HepG2 (cell line): ENCODE data around the gene FSIP1. TPM values are rescaled to one million over a fixed set of nuclear protein-coding genes. Genes with fewer than 3 reads are reported as not detected.

Experiments used
- ARNT ChIP-seq: fragments of 450-650 bp; IDR thresholded peaks from 2 replicates; pipeline ENCODE4 v1.6.1; 2017
- ATF4 ChIP-seq, 2 experiments: fragments of 450-650 bp in 1 of 2; sonication (generic) in 1 of 2; formaldehyde crosslinking; IDR thresholded peaks; 2 replicates each; pipeline versions ENCODE4 v1.5.0 to v1.8.0; 2020 to 2022; ENCODE audit warnings: mild to moderate bottlenecking in 1 of 2, missing genetic modification reagents in 1 of 2
- ELF1 ChIP-seq: sonication (generic); formaldehyde crosslinking; IDR thresholded peaks from 2 replicates; pipeline ENCODE4 v1.4.0; 2020; ENCODE audit warnings: missing genetic modification reagents
- ETS1 ChIP-seq: sonication (generic); formaldehyde crosslinking; IDR thresholded peaks from 2 replicates; pipeline ENCODE4 v1.4.0; 2020; ENCODE audit warnings: missing genetic modification reagents
- FLYWCH1 ChIP-seq: sonication (generic); formaldehyde crosslinking; IDR thresholded peaks from 2 replicates; pipeline ENCODE4 v1.8.1; 2023; ENCODE audit warnings: mild to moderate bottlenecking, missing genetic modification reagents
- FOXJ3 ChIP-seq: sonication (generic); formaldehyde crosslinking; IDR thresholded peaks from 2 replicates; pipeline ENCODE4 v1.4.0; 2020; ENCODE audit warnings: missing genetic modification reagents, mild to moderate bottlenecking, borderline replicate concordance
- GABPB1 ChIP-seq: IDR thresholded peaks from 2 replicates; pipeline ENCODE4 v1.6.1; 2016; ENCODE audit warnings: mild to moderate bottlenecking, missing genetic modification reagents, moderate library complexity, missing compliant biosample characterization
- HOXA5 ChIP-seq: sonication (generic); formaldehyde crosslinking; IDR thresholded peaks from 2 replicates; pipeline ENCODE4 v1.4.0; 2020; ENCODE audit warnings: missing genetic modification reagents
- PREB ChIP-seq: sonication (generic); formaldehyde crosslinking; IDR thresholded peaks from 2 replicates; pipeline ENCODE4 v1.4.0; 2020; ENCODE audit warnings: missing genetic modification reagents
- SRSF4 ChIP-seq: fragments of 200-400 bp; formaldehyde crosslinking; IDR thresholded peaks from one replicate; pipeline ENCODE4 v1.6.1; 2018; ENCODE audit warnings: mild to moderate bottlenecking, low read depth, low read length, moderate library complexity; ENCODE audit not compliant: poor library complexity, severe bottlenecking
- ZBTB38 ChIP-seq: sonication (generic); formaldehyde crosslinking; IDR thresholded peaks from 2 replicates; pipeline ENCODE4 v1.5.1; 2020; ENCODE audit warnings: mild to moderate bottlenecking, missing genetic modification reagents
- ZFP62 ChIP-seq: sonication (generic); formaldehyde crosslinking; IDR thresholded peaks from 2 replicates; pipeline ENCODE4 v1.4.0; 2020; ENCODE audit warnings: missing genetic modification reagents
- ZMYM3 ChIP-seq: sonication (generic); formaldehyde crosslinking; IDR thresholded peaks from 2 replicates; pipeline ENCODE4 v1.5.1; 2020; ENCODE audit warnings: mild to moderate bottlenecking, missing genetic modification reagents
- ZNF563 ChIP-seq: sonication (generic); formaldehyde crosslinking; IDR thresholded peaks from 2 replicates; pipeline ENCODE4 v1.8.0; 2022; ENCODE audit warnings: mild to moderate bottlenecking, moderate library complexity, missing genetic modification reagents
- ZNF644 ChIP-seq: IDR thresholded peaks from 2 replicates; pipeline ENCODE4 v1.6.1; 2016; ENCODE audit warnings: low read depth
- ZNF687 ChIP-seq: sonication (generic); formaldehyde crosslinking; IDR thresholded peaks from 2 replicates; pipeline ENCODE4 v1.5.1; 2020; ENCODE audit warnings: mild to moderate bottlenecking, missing genetic modification reagents, moderate library complexity
- ZNF704 ChIP-seq: sonication (generic); formaldehyde crosslinking; IDR thresholded peaks from 2 replicates; pipeline ENCODE4 v1.8.1; 2023; ENCODE audit warnings: mild to moderate bottlenecking, inconsistent platforms, moderate library complexity, missing genetic modification reagents, borderline replicate concordance
- ZNF720 ChIP-seq: sonication (generic); formaldehyde crosslinking; IDR thresholded peaks from 2 replicates; pipeline ENCODE4 v1.4.0; 2020; ENCODE audit warnings: missing genetic modification reagents
- polyA plus RNA-seq, 8 experiments: library from polyadenylated mRNA; depleted of rRNA in 3 of 8; stranded (reverse) in 7 of 8; unstranded in 1 of 8; fragments of >200 nt; fragmentation: Illumina TruSeq in 4 of 8; extraction: Trizol in 4 of 8; gene quantifications; 2 replicates each; pipeline versions ENCODE4 v1.2.1 to v1.2.3, GENCODE V29; 2011 to 2016; ENCODE audit warnings: low read depth in 4 of 8, missing spikeins in 1 of 8, mixed read lengths in 1 of 8; ENCODE audit not compliant: insufficient read depth in 1 of 8
- total RNA-seq, 5 experiments: library from RNA; depleted of rRNA; stranded (reverse); fragments of >200 nt; fragmentation: Illumina TruSeq; extraction: Trizol; gene quantifications; 2 replicates each; pipeline ENCODE4 v1.2.3, GENCODE V29; 2016; ENCODE audit warnings: low read depth in 1 of 5

The FSIP1 gene
- total and polyA plus RNA-seq, 2 of the 13 experiments (the other 11 are each of a cell fraction or from before 2014, with no cell fraction given) = 0.18 TPM; not detected in 1

- TF ChIP-seq ZNF644 (CRISPR knock-in tag) (no peak), ZBTB38 (no peak), ZNF720 (CRISPR knock-in tag) (no peak), ELF1 (CRISPR knock-in tag) (no peak), ARNT (no peak), ZMYM3 (CRISPR knock-in tag) (peak; percentile 46; the same call in 1 of the 2 replicates), ZNF704 (CRISPR knock-in tag) (no peak), ETS1 (CRISPR knock-in tag) (no peak), SRSF4 (no peak), FLYWCH1 (CRISPR knock-in tag) (no peak), ZNF687 (CRISPR knock-in tag) (peak; percentile 84), FOXJ3 (CRISPR knock-in tag) (no peak), PREB (CRISPR knock-in tag) (no peak), ATF4 (CRISPR knock-in tag; IDR thresholded peaks at IDR 0.05) (no peak), HOXA5 (CRISPR knock-in tag) (no peak), ZFP62 (CRISPR knock-in tag) (no peak), GABPB1 (CRISPR knock-in tag) (peak; percentile 39; the same call in 1 of the 2 replicates), ZNF563 (CRISPR knock-in tag) (0 out of 2 replicates have a peak, but pooled peaks have one; percentile 37)
Observed at GRCh38 chr15:39645138-39645975, 137.3 kb downstream of the FSIP1 start (continued).
